CD4-positive, alpha-beta T cell (primary cell): Measurements from ENCODE around the gene LRRFIP2. TPM values are rescaled to one million over a fixed set of nuclear protein-coding genes. Genes with fewer than 3 reads are reported as not detected.

Experiments
- ATAC-seq: fragments of 200-7000 bp; cut with Tn5 transposase; one replicate; pipeline ENCODE4 v1.10.0; 2022; ENCODE audit warnings: mild to moderate bottlenecking; ENCODE audit not compliant: poor library complexity
- CTCF ChIA-PET: fragments of 350-600 bp; sonication (Branson Sonifier 250); formaldehyde crosslinking; loops from one replicate; lab custom pipeline; 2021; ENCODE audit warnings: antibody characterized with exemption, inconsistent platforms; lab: Charles Lee
- POLR2A ChIA-PET: fragments of 350-600 bp; sonication (Branson Sonifier 250); formaldehyde crosslinking; loops from one replicate; lab custom pipeline; 2021; ENCODE audit warnings: antibody characterized with exemption, inconsistent platforms; lab: Charles Lee
- DNase-seq, 14 experiments: peaks; one replicate each; pipeline ENCODE4 v3.0.0-alpha.2; 2013 to 2020; ENCODE audit warnings: mixed read lengths in 2 of 14
- H3K27ac ChIP-seq, 2 donors: one replicate each; pipeline versions ENCODE4 v1.5.1 to v1.7.0; 2013; ENCODE audit warnings: low read length in 2 of 2, low read depth in 1 of 2, mild to moderate bottlenecking in 1 of 2
- H3K27me3 ChIP-seq, 2 experiments: 1 replicate in 1 of 2; 2 replicates in 1 of 2; pipeline versions ENCODE4 v1.6.1 to v1.7.0; 2013; ENCODE audit warnings: low read length in 2 of 2, control low read depth in 1 of 2, mild to moderate bottlenecking in 1 of 2, moderate library complexity in 1 of 2; ENCODE audit not compliant: insufficient read depth in 2 of 2, control insufficient read depth in 1 of 2
- H3K36me3 ChIP-seq: one replicate; pipeline ENCODE4 v1.6.1; 2013; ENCODE audit warnings: low read length, control low read depth; ENCODE audit not compliant: insufficient read depth
- H3K4me1 ChIP-seq: one replicate; pipeline ENCODE4 v1.6.1; 2013; ENCODE audit warnings: low read length, control low read depth; ENCODE audit not compliant: insufficient read depth
- H3K4me3 ChIP-seq: one replicate; pipeline ENCODE4 v1.5.1; 2013; ENCODE audit warnings: mild to moderate bottlenecking, low read length, moderate library complexity
- H3K9me3 ChIP-seq, 2 experiments: 1 replicate in 1 of 2; 2 replicates in 1 of 2; pipeline versions ENCODE4 v1.6.1 to v1.7.0; 2013; ENCODE audit warnings: low read length in 2 of 2, mild to moderate bottlenecking in 2 of 2, control low read depth in 1 of 2, moderate library complexity in 1 of 2; ENCODE audit not compliant: control insufficient read depth in 1 of 2, insufficient read depth in 1 of 2
- H3K27ac Mint-ChIP-seq: one replicate; pipeline ENCODE4 v1.8.0; 2020; ENCODE audit warnings: mixed read lengths
- H3K27me3 Mint-ChIP-seq: one replicate; pipeline ENCODE4 v1.8.0; 2021; ENCODE audit warnings: mixed read lengths
- H3K36me3 Mint-ChIP-seq: one replicate; pipeline ENCODE4 v1.8.0; 2021; ENCODE audit warnings: low read depth, mixed read lengths
- H3K4me1 Mint-ChIP-seq: one replicate; pipeline ENCODE4 v1.8.0; 2021; ENCODE audit warnings: low read depth, mixed read lengths
- H3K4me3 Mint-ChIP-seq: one replicate; pipeline ENCODE4 v1.8.0; 2020; ENCODE audit warnings: mild to moderate bottlenecking, mixed read lengths
- H3K9me3 Mint-ChIP-seq: one replicate; pipeline ENCODE4 v1.8.0; 2020; ENCODE audit warnings: mixed read lengths
- CTCF ChIP-seq: fragments of 200-600 bp; IDR thresholded peaks from one replicate; pipeline ENCODE4 v1.8.0; 2022; ENCODE audit warnings: antibody characterized with exemption, mild to moderate bottlenecking
- intact Hi-C, 2 experiments: fragments of 100-400 bp; cut with DNase I in 1 of 2; cut with micrococcal nuclease in 1 of 2; formaldehyde crosslinking; loops; one replicate each; pipeline versions ENCODE4 v1.15.1 to v1.9.0; 2023 to 2025; cut with DNase I, micrococcal nuclease
- total RNA-seq, 174 experiments: library from RNA in 2 of 174; stranded (reverse) in 2 of 174; gene quantifications; one replicate each; pipeline ENCODE4 v1.2.3 and lab custom pipeline; 2021 to 2026

LRRFIP2 gene
- total RNA-seq, 2 experiments from 2014 or later, result 34.2 to 34.8 TPM

- TF ChIP-seq CTCF, result no peak
- no peak for ATAC-seq
- no peak overlapping the region for H3K27ac Mint-ChIP-seq
- no peaks in the 10 kb centered on the region for H3K27me3 ChIP-seq
- H3K36me3 ChIP-seq, result peaks cover 9% of the 10 kb centered on the region
- H3K4me1 Mint-ChIP-seq, result peaks cover 25% of the 10 kb centered on the region
- CTCF ChIA-PET, result no interaction called here
- H3K4me1 ChIP-seq, result peaks cover 4% of the 10 kb centered on the region
- H3K36me3 Mint-ChIP-seq, result peaks cover 35% of the 10 kb centered on the region
- no peaks in the 10 kb centered on the region for H3K27me3 Mint-ChIP-seq
- H3K9me3 ChIP-seq, result no peaks in the 10 kb centered on the region
- no peak for DNase-seq
- no peak overlapping the region for H3K4me3 ChIP-seq
- intact Hi-C loops, result no loop called here
- no peak overlapping the region for H3K27ac ChIP-seq
- no peaks in the 10 kb centered on the region for H3K9me3 Mint-ChIP-seq
- POLR2A ChIA-PET, result no interaction called here
- no peak overlapping the region for H3K4me3 Mint-ChIP-seq
Observed at GRCh38 chr3:37161351-37161750, 13.0 kb downstream of the LRRFIP2 start.

GRCh38 chr3:37155782-37156181 is 18.6 kb downstream of the LRRFIP2 start:
- H3K36me3 ChIP-seq, result peaks cover 4% of the 10 kb centered on the region

GRCh38 chr3:37154668-37155314 is 19.6 kb downstream of the LRRFIP2 start:
- no peak for DNase-seq
- no peak overlapping the region for H3K4me3 Mint-ChIP-seq
- ChIA-PET CTCF (no interaction called here), POLR2A (interaction anchor here (0.7 to 1.0 kb wide), 2 partner anchors 8 to 63 kb away, joined by 3 read pairs; no protein-coding TSS in a partner anchor)
- Histone ChIP-seq H3K36me3 (peaks cover 3% of the 10 kb centered on the region), H3K27ac (no peak overlapping the region), H3K27me3 (no peaks in the 10 kb centered on the region), H3K4me3 (no peak overlapping the region), H3K4me1 (no peaks in the 10 kb centered on the region), H3K9me3 (no peaks in the 10 kb centered on the region)
- H3K9me3 Mint-ChIP-seq, result no peaks in the 10 kb centered on the region
- no peak overlapping the region for H3K27ac Mint-ChIP-seq
- H3K36me3 Mint-ChIP-seq, result peaks cover 51% of the 10 kb centered on the region
- intact Hi-C loops, result no loop called here
- H3K4me1 Mint-ChIP-seq, result peaks cover 28% of the 10 kb centered on the region
- ATAC-seq, result no peak
- TF ChIP-seq CTCF, result no peak
- H3K27me3 Mint-ChIP-seq, result no peaks in the 10 kb centered on the region

More at GRCh38 chr3:37155782-37156181, 18.6 kb downstream of the LRRFIP2 start:
- Histone ChIP-seq H3K27ac (no peak overlapping the region), H3K27me3 (no peaks in the 10 kb centered on the region), H3K9me3 (no peaks in the 10 kb centered on the region), H3K4me3 (no peak overlapping the region), H3K4me1 (no peaks in the 10 kb centered on the region)
- intact Hi-C loops, result no loop called here
- Mint-ChIP-seq H3K4me1 (peaks cover 28% of the 10 kb centered on the region), H3K27me3 (no peaks in the 10 kb centered on the region), H3K9me3 (no peaks in the 10 kb centered on the region), H3K36me3 (peaks cover 55% of the 10 kb centered on the region), H3K4me3 (no peak overlapping the region), H3K27ac (no peak overlapping the region)
- ATAC-seq (no peak), DNase-seq (no peak)
- ChIA-PET POLR2A (no interaction called here), CTCF (no interaction called here)
- TF ChIP-seq CTCF, result no peak
